Ishikawa (cell line): Measurements from ENCODE around the gene GPD1L.

Experiments used
- CEBPB ChIP-seq: IDR thresholded peaks from 2 replicates; pipeline ENCODE4 v1.6.1; 2012
- FOXM1 ChIP-seq: IDR thresholded peaks from 2 replicates; pipeline ENCODE4 v1.6.1; 2012; ENCODE audit warnings: low read depth, borderline replicate concordance
- NFIC ChIP-seq: IDR thresholded peaks from 2 replicates; pipeline ENCODE4 v1.6.1; 2012
- RAD21 ChIP-seq: IDR thresholded peaks from 2 replicates; pipeline ENCODE4 v1.6.1; 2012; ENCODE audit warnings: low read depth
- TAF1 ChIP-seq: IDR thresholded peaks from 2 replicates; pipeline ENCODE4 v1.6.1; 2012; ENCODE audit warnings: low read depth, mild to moderate bottlenecking
- TF ChIP-seq, protein P1 (sequence below): IDR thresholded peaks from 2 replicates; pipeline ENCODE4 v1.6.1; 2012; ENCODE audit warnings: low read depth, mild to moderate bottlenecking

DNA sequence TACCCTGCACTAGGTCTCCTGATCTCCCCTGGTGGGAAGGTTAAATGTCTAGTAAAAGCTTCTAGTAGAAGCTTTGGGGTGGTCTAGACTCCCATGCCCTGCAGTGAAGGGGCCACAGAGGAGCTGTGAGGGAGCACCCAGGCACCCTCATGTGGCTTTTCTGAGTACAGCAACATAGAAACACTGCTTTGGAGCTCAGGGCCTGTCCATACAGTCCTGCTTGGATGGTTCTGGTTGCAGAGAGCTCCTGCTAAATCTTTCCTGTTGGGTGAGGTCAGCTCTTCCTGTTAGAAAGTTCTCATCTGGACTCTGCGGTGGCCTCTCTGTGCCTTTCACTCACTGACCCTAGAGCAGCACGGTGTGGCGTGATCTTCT lies 47.8 kb downstream of the GPD1L start:
- peak; percentile 49 for TF ChIP-seq RAD21
- TF ChIP-seq FOXM1, result no peak
- no peak for TF ChIP-seq CEBPB
- no peak for TF ChIP-seq TAF1
- no peak for TF ChIP-seq NFIC
- TF ChIP-seq, protein P1, sequence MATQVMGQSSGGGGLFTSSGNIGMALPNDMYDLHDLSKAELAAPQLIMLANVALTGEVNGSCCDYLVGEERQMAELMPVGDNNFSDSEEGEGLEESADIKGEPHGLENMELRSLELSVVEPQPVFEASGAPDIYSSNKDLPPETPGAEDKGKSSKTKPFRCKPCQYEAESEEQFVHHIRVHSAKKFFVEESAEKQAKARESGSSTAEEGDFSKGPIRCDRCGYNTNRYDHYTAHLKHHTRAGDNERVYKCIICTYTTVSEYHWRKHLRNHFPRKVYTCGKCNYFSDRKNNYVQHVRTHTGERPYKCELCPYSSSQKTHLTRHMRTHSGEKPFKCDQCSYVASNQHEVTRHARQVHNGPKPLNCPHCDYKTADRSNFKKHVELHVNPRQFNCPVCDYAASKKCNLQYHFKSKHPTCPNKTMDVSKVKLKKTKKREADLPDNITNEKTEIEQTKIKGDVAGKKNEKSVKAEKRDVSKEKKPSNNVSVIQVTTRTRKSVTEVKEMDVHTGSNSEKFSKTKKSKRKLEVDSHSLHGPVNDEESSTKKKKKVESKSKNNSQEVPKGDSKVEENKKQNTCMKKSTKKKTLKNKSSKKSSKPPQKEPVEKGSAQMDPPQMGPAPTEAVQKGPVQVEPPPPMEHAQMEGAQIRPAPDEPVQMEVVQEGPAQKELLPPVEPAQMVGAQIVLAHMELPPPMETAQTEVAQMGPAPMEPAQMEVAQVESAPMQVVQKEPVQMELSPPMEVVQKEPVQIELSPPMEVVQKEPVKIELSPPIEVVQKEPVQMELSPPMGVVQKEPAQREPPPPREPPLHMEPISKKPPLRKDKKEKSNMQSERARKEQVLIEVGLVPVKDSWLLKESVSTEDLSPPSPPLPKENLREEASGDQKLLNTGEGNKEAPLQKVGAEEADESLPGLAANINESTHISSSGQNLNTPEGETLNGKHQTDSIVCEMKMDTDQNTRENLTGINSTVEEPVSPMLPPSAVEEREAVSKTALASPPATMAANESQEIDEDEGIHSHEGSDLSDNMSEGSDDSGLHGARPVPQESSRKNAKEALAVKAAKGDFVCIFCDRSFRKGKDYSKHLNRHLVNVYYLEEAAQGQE, result no peak
